SJSA1 (cell line): ENCODE measurements around the gene TOMM5. TPM values are rescaled to one million over a fixed set of nuclear protein-coding genes. Genes with fewer than 3 reads are reported as not detected.

ENCODE experiments used
- DNase-seq, 2 experiments: peaks; one replicate each; pipeline ENCODE4 v3.0.0-alpha.2; 2015 to 2020; ENCODE audit warnings: low spot score in 2 of 2, low read depth in 1 of 2
- H3K27ac ChIP-seq: fragments of 250-450 bp; sonication (Bioruptor Pico); 2 replicates; pipeline ENCODE4 v1.5.1; 2020; ENCODE audit warnings: mild to moderate bottlenecking, moderate library complexity
- H3K27me3 ChIP-seq: fragments of 250-450 bp; sonication (Bioruptor Pico); replicated peaks from 2 replicates; pipeline ENCODE4 v1.5.1; 2020; ENCODE audit warnings: mild to moderate bottlenecking, moderate library complexity
- H3K36me3 ChIP-seq: fragments of 250-450 bp; sonication (Bioruptor Pico); 2 replicates; pipeline ENCODE4 v1.5.1; 2020; ENCODE audit warnings: mild to moderate bottlenecking
- H3K4me1 ChIP-seq: fragments of 250-450 bp; sonication (Bioruptor Pico); replicated peaks from 2 replicates; pipeline ENCODE4 v1.6.1; 2021; ENCODE audit warnings: mild to moderate bottlenecking
- H3K4me3 ChIP-seq: fragments of 250-450 bp; sonication (Bioruptor Pico); 2 replicates; pipeline ENCODE4 v1.5.1; 2020; ENCODE audit warnings: mild to moderate bottlenecking
- H3K9me3 ChIP-seq: fragments of 250-450 bp; sonication (Bioruptor Pico); replicated peaks from 2 replicates; pipeline ENCODE4 v1.5.1; 2020; ENCODE audit warnings: mild to moderate bottlenecking
- total RNA-seq: library from RNA; depleted of rRNA; stranded (reverse); fragments of >200 nt; shearing (Covaris generic); gene quantifications from 2 replicates; pipeline ENCODE4 v1.2.3, GENCODE V29; 2014

TOMM5 gene
- total RNA-seq, 1 experiment from 2014 or later: 132 TPM

- DNase-seq: no peak
- H3K9me3 ChIP-seq: no peaks in the 10 kb centered on the region
- no peaks in the 10 kb centered on the region for H3K36me3 ChIP-seq
- no peaks in the 10 kb centered on the region for H3K27me3 ChIP-seq
- H3K4me1 ChIP-seq: no peaks in the 10 kb centered on the region
- H3K4me3 ChIP-seq: no peak overlapping the region
- H3K27ac ChIP-seq: no peak overlapping the region
Measured at GRCh38 chr9:37623267-37623666, 30.9 kb upstream of the TOMM5 start.

GRCh38 chr9:37622462-37622861 is 30.1 kb upstream of the TOMM5 start:
- no peaks in the 10 kb centered on the region for H3K9me3 ChIP-seq
- no peaks in the 10 kb centered on the region for H3K36me3 ChIP-seq
- no peaks in the 10 kb centered on the region for H3K27me3 ChIP-seq
- no peak overlapping the region for H3K27ac ChIP-seq
- no peaks in the 10 kb centered on the region for H3K4me1 ChIP-seq
- H3K4me3 ChIP-seq: no peak overlapping the region
- DNase-seq: no peak

GRCh38 chr9:37621273-37622121 is 29.1 kb upstream of the TOMM5 start:
- no peaks in the 10 kb centered on the region for H3K9me3 ChIP-seq
- no peaks in the 10 kb centered on the region for H3K4me1 ChIP-seq
- H3K4me3 ChIP-seq: no peak overlapping the region
- H3K27me3 ChIP-seq: no peaks in the 10 kb centered on the region
- DNase-seq: no peak
- no peaks in the 10 kb centered on the region for H3K36me3 ChIP-seq
- H3K27ac ChIP-seq: no peak overlapping the region

- Histone ChIP-seq H3K9me3 (no peaks in the 10 kb centered on the region), H3K4me1 (no peaks in the 10 kb centered on the region), H3K27ac (no peak overlapping the region), H3K36me3 (no peaks in the 10 kb centered on the region), H3K27me3 (no peaks in the 10 kb centered on the region), H3K4me3 (no peak overlapping the region)
- DNase-seq: no peak
Measured at GRCh38 chr9:37620396-37620795, 28.0 kb upstream of the TOMM5 start.

GRCh38 chr9:37619806-37620205 is 27.4 kb upstream of the TOMM5 start:
- no peaks in the 10 kb centered on the region for H3K27me3 ChIP-seq
- H3K9me3 ChIP-seq: no peaks in the 10 kb centered on the region
- H3K4me1 ChIP-seq: no peaks in the 10 kb centered on the region
- H3K36me3 ChIP-seq: no peaks in the 10 kb centered on the region
- DNase-seq: no peak
- H3K27ac ChIP-seq: no peak overlapping the region
- no peak overlapping the region for H3K4me3 ChIP-seq

GRCh38 chr9:37618817-37619216 is 26.4 kb upstream of the TOMM5 start:
- Histone ChIP-seq H3K4me3 (no peak overlapping the region), H3K36me3 (no peaks in the 10 kb centered on the region), H3K27me3 (no peaks in the 10 kb centered on the region), H3K4me1 (no peaks in the 10 kb centered on the region), H3K9me3 (no peaks in the 10 kb centered on the region), H3K27ac (no peak overlapping the region)
- DNase-seq: no peak

- DNase-seq: no peak
Measured at GRCh38 chr9:37617832-37618231, 25.4 kb upstream of the TOMM5 start.

GRCh38 chr9:37617161-37617560 is 24.8 kb upstream of the TOMM5 start:
- Histone ChIP-seq H3K36me3 (no peaks in the 10 kb centered on the region), H3K27me3 (no peaks in the 10 kb centered on the region), H3K4me1 (no peaks in the 10 kb centered on the region), H3K4me3 (no peak overlapping the region), H3K27ac (no peak overlapping the region), H3K9me3 (no peaks in the 10 kb centered on the region)
- no peak for DNase-seq

More at GRCh38 chr9:37617832-37618231, 25.4 kb upstream of the TOMM5 start:
- Histone ChIP-seq H3K27ac (no peak overlapping the region), H3K9me3 (no peaks in the 10 kb centered on the region), H3K36me3 (no peaks in the 10 kb centered on the region), H3K4me1 (no peaks in the 10 kb centered on the region), H3K4me3 (no peak overlapping the region), H3K27me3 (no peaks in the 10 kb centered on the region)

- no peaks in the 10 kb centered on the region for H3K9me3 ChIP-seq
- no peaks in the 10 kb centered on the region for H3K27me3 ChIP-seq
- H3K4me1 ChIP-seq: no peaks in the 10 kb centered on the region
- H3K4me3 ChIP-seq: no peak overlapping the region
- no peaks in the 10 kb centered on the region for H3K36me3 ChIP-seq
- DNase-seq: no peak
- H3K27ac ChIP-seq: no peak overlapping the region
Measured at GRCh38 chr9:37611961-37612360, 19.6 kb upstream of the TOMM5 start.

- H3K9me3 ChIP-seq: no peaks in the 10 kb centered on the region
- H3K27ac ChIP-seq: no peak overlapping the region
- H3K4me1 ChIP-seq: no peaks in the 10 kb centered on the region
- no peak for DNase-seq
- no peaks in the 10 kb centered on the region for H3K27me3 ChIP-seq
- H3K4me3 ChIP-seq: no peak overlapping the region
- H3K36me3 ChIP-seq: no peaks in the 10 kb centered on the region
Measured at GRCh38 chr9:37611014-37611413, 18.6 kb upstream of the TOMM5 start.

GRCh38 chr9:37609735-37610397 is 17.5 kb upstream of the TOMM5 start:
- no peak overlapping the region for H3K27ac ChIP-seq
- H3K9me3 ChIP-seq: no peaks in the 10 kb centered on the region
- H3K36me3 ChIP-seq: no peaks in the 10 kb centered on the region
- H3K4me1 ChIP-seq: no peaks in the 10 kb centered on the region
- no peaks in the 10 kb centered on the region for H3K27me3 ChIP-seq
- H3K4me3 ChIP-seq: no peak overlapping the region
- DNase-seq: no peak

- Histone ChIP-seq H3K36me3 (no peaks in the 10 kb centered on the region), H3K4me1 (no peaks in the 10 kb centered on the region), H3K9me3 (no peaks in the 10 kb centered on the region), H3K27me3 (no peaks in the 10 kb centered on the region), H3K27ac (no peak overlapping the region), H3K4me3 (no peak overlapping the region)
- DNase-seq: no peak
Measured at GRCh38 chr9:37608250-37608649, 15.9 kb upstream of the TOMM5 start.

GRCh38 chr9:37604296-37604695 is 11.9 kb upstream of the TOMM5 start:
- DNase-seq: no peak
- Histone ChIP-seq H3K4me3 (no peak overlapping the region), H3K27ac (no peak overlapping the region), H3K9me3 (no peaks in the 10 kb centered on the region), H3K36me3 (no peaks in the 10 kb centered on the region), H3K4me1 (no peaks in the 10 kb centered on the region), H3K27me3 (no peaks in the 10 kb centered on the region)

- no peak overlapping the region for H3K4me3 ChIP-seq
- DNase-seq: no peak
- H3K36me3 ChIP-seq: no peaks in the 10 kb centered on the region
- no peaks in the 10 kb centered on the region for H3K9me3 ChIP-seq
- H3K27me3 ChIP-seq: no peaks in the 10 kb centered on the region
- no peaks in the 10 kb centered on the region for H3K4me1 ChIP-seq
- no peak overlapping the region for H3K27ac ChIP-seq
Measured at GRCh38 chr9:37602817-37603216, 10.4 kb upstream of the TOMM5 start.
